Measurements from ENCODE around the gene TGFBR3.

The TGFBR3 gene

GRCh38 chr1:91754816-91755580 lies 131.0 kb downstream of the TGFBR3 start:
- H3K79me2 ChIP-seq (ENCODE audit: insufficient read depth, low read length) = no peaks in the 10 kb centered on the region
- no peaks in the 10 kb centered on the region for H3K9me3 ChIP-seq (ENCODE audit: low read length)
- no peak overlapping the region for H3K27ac ChIP-seq (ENCODE audit: low read depth, low read length, poor library complexity, severe bottlenecking)
- no peaks in the 10 kb centered on the region for H3K9me2 ChIP-seq (ENCODE audit: low read depth, low read length)
- no peaks in the 10 kb centered on the region for H3K36me3 ChIP-seq (ENCODE audit: insufficient read depth, low read length)
- H4K20me1 ChIP-seq (ENCODE audit: insufficient read depth, low read length) = no peaks in the 10 kb centered on the region
- H3K4me2 ChIP-seq (ENCODE audit: low read length) = no peak overlapping the region
- TF ChIP-seq EZH2 (IDR thresholded peaks at IDR 0.05; ENCODE audit: borderline replicate concordance, low read length) (no peak), CTCF (IDR thresholded peaks at IDR 0.05; ENCODE audit: low read length) (no peak)
- no peaks in the 10 kb centered on the region for H3K27me3 ChIP-seq (ENCODE audit: insufficient read depth, low read length)
- H3K9ac ChIP-seq (ENCODE audit: low read length) = no peak overlapping the region
- H3K4me3 ChIP-seq (ENCODE audit: low read depth, low read length, poor library complexity, severe bottlenecking) = no peak overlapping the region
- H3F3A ChIP-seq (ENCODE audit: insufficient read depth, low read length) = no peaks in the 10 kb centered on the region
- no peak overlapping the region for H2AFZ ChIP-seq (ENCODE audit: low read length)
- H3K4me1 ChIP-seq (ENCODE audit: insufficient read depth, low read length, severe bottlenecking) = no peaks in the 10 kb centered on the region

- Histone ChIP-seq H3K36me3 (ENCODE audit: insufficient read depth, low read length) (no peaks in the 10 kb centered on the region), H3K27ac (ENCODE audit: low read depth, low read length, poor library complexity, severe bottlenecking) (no peak overlapping the region)
Measured at GRCh38 chr1:91754348-91754747, 131.6 kb downstream of the TGFBR3 start.

GRCh38 chr1:91753878-91754277 lies 132.1 kb downstream of the TGFBR3 start:
- Histone ChIP-seq H3K36me3 (ENCODE audit: insufficient read depth, low read length) (no peaks in the 10 kb centered on the region), H3K4me3 (ENCODE audit: low read depth, low read length, poor library complexity, severe bottlenecking) (no peak overlapping the region), H3K79me2 (ENCODE audit: insufficient read depth, low read length) (no peaks in the 10 kb centered on the region), H3F3A (ENCODE audit: insufficient read depth, low read length) (no peaks in the 10 kb centered on the region), H3K4me1 (ENCODE audit: insufficient read depth, low read length, severe bottlenecking) (no peaks in the 10 kb centered on the region), H3K9me2 (ENCODE audit: low read depth, low read length) (no peaks in the 10 kb centered on the region), H4K20me1 (ENCODE audit: insufficient read depth, low read length) (no peaks in the 10 kb centered on the region), H3K27me3 (ENCODE audit: insufficient read depth, low read length) (no peaks in the 10 kb centered on the region), H3K4me2 (ENCODE audit: low read length) (no peak overlapping the region), H3K9me3 (ENCODE audit: low read length) (no peaks in the 10 kb centered on the region), H3K9ac (ENCODE audit: low read length) (no peak overlapping the region), H3K27ac (ENCODE audit: low read depth, low read length, poor library complexity, severe bottlenecking) (no peak overlapping the region), H2AFZ (ENCODE audit: low read length) (no peak overlapping the region)
- TF ChIP-seq CTCF (IDR thresholded peaks at IDR 0.05; ENCODE audit: low read length) = no peak
- no peak for TF ChIP-seq EZH2 (IDR thresholded peaks at IDR 0.05; ENCODE audit: borderline replicate concordance, low read length)

More at GRCh38 chr1:91754348-91754747, 131.6 kb downstream of the TGFBR3 start:
- Histone ChIP-seq H4K20me1 (ENCODE audit: insufficient read depth, low read length) (no peaks in the 10 kb centered on the region), H3K79me2 (ENCODE audit: insufficient read depth, low read length) (no peaks in the 10 kb centered on the region), H3K4me1 (ENCODE audit: insufficient read depth, low read length, severe bottlenecking) (no peaks in the 10 kb centered on the region), H3K4me2 (ENCODE audit: low read length) (no peak overlapping the region), H3K9ac (ENCODE audit: low read length) (no peak overlapping the region), H3K4me3 (ENCODE audit: low read depth, low read length, poor library complexity, severe bottlenecking) (no peak overlapping the region), H3K27me3 (ENCODE audit: insufficient read depth, low read length) (no peaks in the 10 kb centered on the region), H2AFZ (ENCODE audit: low read length) (no peak overlapping the region), H3K9me2 (ENCODE audit: low read depth, low read length) (no peaks in the 10 kb centered on the region), H3K9me3 (ENCODE audit: low read length) (no peaks in the 10 kb centered on the region), H3F3A (ENCODE audit: insufficient read depth, low read length) (no peaks in the 10 kb centered on the region)
- no peak for TF ChIP-seq CTCF (IDR thresholded peaks at IDR 0.05; ENCODE audit: low read length)
- no peak for TF ChIP-seq EZH2 (IDR thresholded peaks at IDR 0.05; ENCODE audit: borderline replicate concordance, low read length)
